PC-3 (cell line): ENCODE measurements around the gene ACTL10. TPM values are rescaled to one million over a fixed set of nuclear protein-coding genes. Genes with fewer than 3 reads are reported as not detected.

Experiments
- ATAC-seq: fragments of 200-7000 bp; cut with Tn5 transposase; 2 replicates; pipeline ENCODE4 v1.9.1; 2020; ENCODE audit warnings: mild to moderate bottlenecking, moderate library complexity
- BruUV-seq: library from RNA; stranded (reverse); fragments of 400-500 nt; replicated peaks from 2 replicates; lab custom pipeline; 2021; lab: Mats Ljungman, UMichigan
- CTCF ChIA-PET: fragments of 300-600 bp; sonication (Branson Sonifier 250); formaldehyde crosslinking; loops from one replicate; lab custom pipeline; 2022; ENCODE audit warnings: antibody characterized with exemption; lab: Charles Lee
- POLR2A ChIA-PET: fragments of 300-600 bp; sonication (Branson Sonifier 250); formaldehyde crosslinking; loops from one replicate; lab custom pipeline; 2022; ENCODE audit warnings: antibody characterized with exemption; ENCODE audit not compliant: unreplicated experiment; lab: Charles Lee
- DNase-seq: peaks from one replicate; pipeline ENCODE4 v3.0.0-alpha.2; 2015
- H2AFZ ChIP-seq: fragments of 300-600 bp; sonication (generic); 2 replicates; pipeline ENCODE4 v1.6.0; 2016; ENCODE audit warnings: antibody characterized with exemption, low read length
- H3F3A ChIP-seq: fragments of 300-600 bp; sonication (generic); one replicate; pipeline ENCODE4 v1.6.0; 2017; ENCODE audit warnings: antibody characterized with exemption, low read length, control low read depth, mild to moderate bottlenecking; ENCODE audit not compliant: unreplicated experiment
- H3K27ac ChIP-seq: fragments of 300-600 bp; sonication (generic); 2 replicates; pipeline ENCODE4 v1.5.1; 2016; ENCODE audit warnings: mild to moderate bottlenecking, low read length
- H3K27me3 ChIP-seq: fragments of 300-600 bp; sonication (generic); 2 replicates; pipeline ENCODE4 v1.6.1; 2016; ENCODE audit warnings: low read length, mixed read lengths
- H3K36me3 ChIP-seq: fragments of 300-600 bp; sonication (generic); 2 replicates; pipeline ENCODE4 v1.6.1; 2016; ENCODE audit warnings: low read depth, mixed run types, low read length, mixed read lengths
- H3K4me1 ChIP-seq: fragments of 300-600 bp; sonication (generic); 2 replicates; pipeline ENCODE4 v1.5.1; 2016; ENCODE audit warnings: low read length; ENCODE audit not compliant: insufficient read depth
- H3K4me2 ChIP-seq: fragments of 300-600 bp; sonication (generic); 2 replicates; pipeline ENCODE4 v1.6.0; 2016; ENCODE audit warnings: low read length
- H3K4me3 ChIP-seq: fragments of 300-600 bp; sonication (generic); 2 replicates; pipeline ENCODE4 v1.5.1; 2016; ENCODE audit warnings: mild to moderate bottlenecking, low read length, mixed read lengths
- H3K79me2 ChIP-seq: fragments of 300-600 bp; sonication (generic); 2 replicates; pipeline ENCODE4 v1.6.1; 2017; ENCODE audit warnings: low read length, mixed read lengths
- H3K9ac ChIP-seq: fragments of 300-600 bp; sonication (generic); 2 replicates; pipeline ENCODE4 v1.6.0; 2016; ENCODE audit warnings: mild to moderate bottlenecking, low read length
- H3K9me2 ChIP-seq: fragments of 300-600 bp; sonication (generic); replicated peaks from 2 replicates; pipeline ENCODE4 v1.6.1; 2016; ENCODE audit warnings: mixed run types, low read length, mixed read lengths
- H3K9me3 ChIP-seq: fragments of 300-600 bp; sonication (generic); 2 replicates; pipeline ENCODE4 v1.6.1; 2016; ENCODE audit warnings: low read length, mixed read lengths
- H4K20me1 ChIP-seq: fragments of 300-600 bp; sonication (generic); 2 replicates; pipeline ENCODE4 v1.6.1; 2016; ENCODE audit warnings: low read length, mixed read lengths
- CTCF ChIP-seq: fragments of 300-600 bp; sonication (generic); conservative IDR thresholded peaks from 2 replicates; pipeline ENCODE4 v1.5.1; 2017; ENCODE audit warnings: antibody characterized with exemption, low read depth, mild to moderate bottlenecking, low read length
- EZH2 ChIP-seq: fragments of 300-600 bp; sonication (generic); IDR thresholded peaks from one replicate; pipeline ENCODE4 v1.6.1; 2017; ENCODE audit warnings: antibody characterized with exemption, mild to moderate bottlenecking, low read length; ENCODE audit not compliant: unreplicated experiment
- EZH2phosphoT487 ChIP-seq: fragments of 300-600 bp; sonication (generic); IDR thresholded peaks from 2 replicates; pipeline ENCODE4 v1.6.1; 2018; ENCODE audit warnings: mild to moderate bottlenecking, antibody characterized with exemption, low read length, borderline replicate concordance
- intact Hi-C: fragments of 100-400 bp; cut with micrococcal nuclease; formaldehyde crosslinking; loops from 2 replicates; pipeline ENCODE4 v1.9.0; 2023
- total RNA-seq: library from RNA; depleted of rRNA; stranded (reverse); fragments of >200 nt; gene quantifications from 2 replicates; pipeline ENCODE4 v1.2.3, GENCODE V29; 2014

The ACTL10 gene
- total RNA-seq, 1 experiment from 2014 or later, result 1.6 TPM

DNA sequence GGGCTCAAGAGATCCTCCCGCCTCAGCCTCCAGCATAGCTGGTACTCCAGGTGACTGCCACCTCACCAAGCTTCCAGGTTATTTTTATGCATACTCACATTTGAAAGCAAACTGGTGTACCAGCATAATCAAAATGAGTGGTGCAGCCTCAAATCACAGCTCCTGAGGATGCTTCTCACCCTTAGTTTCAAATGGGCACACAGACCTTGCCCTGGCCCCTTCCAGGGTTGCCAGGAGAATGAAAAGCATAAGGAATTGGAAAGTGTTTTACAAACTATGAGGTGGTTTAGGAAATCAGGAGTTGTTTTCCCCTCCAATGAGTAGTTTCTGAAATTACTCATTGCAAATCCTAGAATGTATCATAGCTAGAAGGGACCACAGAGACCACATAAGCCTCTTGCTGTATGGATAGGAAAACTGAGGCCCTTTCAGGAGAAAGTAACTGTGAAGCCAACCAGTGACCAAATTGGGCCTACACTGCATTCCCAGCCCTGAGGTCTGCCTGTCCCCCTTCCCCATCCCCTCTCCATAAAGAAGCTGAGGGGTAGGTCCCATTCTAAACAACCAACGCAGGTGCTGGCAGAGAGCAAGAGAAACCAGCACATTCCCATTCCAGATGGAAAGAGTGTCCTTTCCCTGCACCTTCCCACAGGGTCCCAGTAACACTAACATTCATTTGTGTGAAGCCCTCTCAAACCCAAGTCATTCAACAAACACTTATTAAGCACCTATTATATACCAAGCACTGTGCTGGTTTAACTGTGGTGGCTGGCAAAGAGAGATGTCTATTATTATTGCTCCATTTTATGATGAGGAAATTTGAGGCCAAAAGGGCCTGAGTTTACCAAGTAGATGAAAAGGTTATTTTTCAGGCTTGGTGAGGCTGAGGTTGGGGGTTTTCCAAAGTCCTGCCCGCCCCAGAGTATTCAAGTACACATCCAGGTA lies 21.5 kb downstream of the ACTL10 start:
- ChIA-PET POLR2A (no interaction called here), CTCF (no interaction called here)
- no peak overlapping the region for H3K4me2 ChIP-seq
- peaks cover 13% of the 10 kb centered on the region for H4K20me1 ChIP-seq
- BruUV-seq, result no TSS peak
- no peaks in the 10 kb centered on the region for H3F3A ChIP-seq
- H3K79me2 ChIP-seq, result peaks cover 21% of the 10 kb centered on the region
- no peak overlapping the region for H3K4me3 ChIP-seq
- H3K9me2 ChIP-seq, result no peaks in the 10 kb centered on the region
- intact Hi-C loops, result loop anchor here (10.0 kb wide), 1 partner anchor 97 kb away; no protein-coding TSS in a partner anchor
- ATAC-seq (no peak), DNase-seq (no peak)
- no peaks in the 10 kb centered on the region for H3K27me3 ChIP-seq
- H3K9ac ChIP-seq, result no peak overlapping the region
- peaks cover 18% of the 10 kb centered on the region for H3K4me1 ChIP-seq
- no peaks in the 10 kb centered on the region for H3K36me3 ChIP-seq
- H2AFZ ChIP-seq, result no peak overlapping the region
- TF ChIP-seq EZH2phosphoT487 (no peak), EZH2 (no peak), CTCF (no peak)
- no peak overlapping the region for H3K27ac ChIP-seq
- H3K9me3 ChIP-seq, result no peaks in the 10 kb centered on the region

GRCh38 chr20:33688938-33689424 lies 22.2 kb downstream of the ACTL10 start:
- Histone ChIP-seq H3K36me3 (no peaks in the 10 kb centered on the region), H3K4me2 (no peak overlapping the region), H3K4me1 (peaks cover 18% of the 10 kb centered on the region), H3K4me3 (no peak overlapping the region), H2AFZ (no peak overlapping the region), H3F3A (no peaks in the 10 kb centered on the region), H3K27me3 (no peaks in the 10 kb centered on the region), H3K79me2 (peaks cover 17% of the 10 kb centered on the region), H3K9me2 (no peaks in the 10 kb centered on the region), H3K27ac (no peak overlapping the region), H4K20me1 (peaks cover 10% of the 10 kb centered on the region), H3K9me3 (no peaks in the 10 kb centered on the region), H3K9ac (no peak overlapping the region)
- BruUV-seq, result no TSS peak
- ChIA-PET POLR2A (no interaction called here), CTCF (no interaction called here)
- no peak for ATAC-seq
- TF ChIP-seq EZH2 (no peak), EZH2phosphoT487 (no peak), CTCF (no peak)
- intact Hi-C loops, result loop anchor here (10.0 kb wide), 1 partner anchor 96 kb away; no protein-coding TSS in a partner anchor
- DNase-seq, result no peak

DNA sequence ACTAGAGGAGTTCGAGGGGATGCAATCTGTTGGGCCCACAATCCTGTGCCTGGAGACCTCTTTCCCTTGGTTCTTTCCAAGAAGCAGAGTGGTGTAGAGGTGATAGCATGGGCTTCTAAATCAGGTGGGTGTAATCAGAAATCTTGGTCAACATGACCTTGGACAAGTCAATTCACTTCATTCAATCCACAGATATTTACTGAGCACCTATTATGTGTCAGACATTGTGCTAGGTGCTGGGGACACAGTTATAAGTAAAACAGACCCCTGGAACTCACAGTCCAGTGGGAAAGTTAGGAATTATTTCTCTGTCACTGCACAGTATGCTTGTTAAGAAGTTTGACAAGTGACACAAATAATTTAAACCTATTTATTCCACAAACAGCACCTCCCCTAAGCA lies 22.8 kb downstream of the ACTL10 start:
- H3K27me3 ChIP-seq, result no peaks in the 10 kb centered on the region
- TF ChIP-seq EZH2 (no peak), CTCF (no peak), EZH2phosphoT487 (no peak)
- no peak for ATAC-seq
- H3K4me3 ChIP-seq, result no peak overlapping the region
- H3K36me3 ChIP-seq, result no peaks in the 10 kb centered on the region
- peaks cover 5% of the 10 kb centered on the region for H4K20me1 ChIP-seq
- no peaks in the 10 kb centered on the region for H3K9me2 ChIP-seq
- no peaks in the 10 kb centered on the region for H3K9me3 ChIP-seq
- no peak overlapping the region for H3K4me2 ChIP-seq
- H3F3A ChIP-seq, result no peaks in the 10 kb centered on the region
- no peak overlapping the region for H2AFZ ChIP-seq
- DNase-seq, result no peak
- no TSS peak for BruUV-seq
- H3K27ac ChIP-seq, result no peak overlapping the region
- intact Hi-C loops, result loop anchor here (10.0 kb wide), 1 partner anchor 95 kb away; no protein-coding TSS in a partner anchor
- POLR2A ChIA-PET, result no interaction called here
- peaks cover 15% of the 10 kb centered on the region for H3K4me1 ChIP-seq
- CTCF ChIA-PET, result no interaction called here
- peaks cover 12% of the 10 kb centered on the region for H3K79me2 ChIP-seq
- H3K9ac ChIP-seq, result no peak overlapping the region
